ENCODE data around the gene KRT77. TPM values are rescaled to one million over a fixed set of nuclear protein-coding genes. Genes with fewer than 3 reads are reported as not detected.

Gene KRT77
- total and polyA plus RNA-seq, 2 experiments from 2014 or later, result not detected

GRCh38 chr12:52726451-52726850 is 23.1 kb upstream of the KRT77 start:
- Histone ChIP-seq H3K4me2 (no peak overlapping the region), H2AFZ (no peak overlapping the region), H3K27me3 (ENCODE audit: insufficient read depth) (no peaks in the 10 kb centered on the region), H3K36me3 (ENCODE audit: insufficient read depth) (no peaks in the 10 kb centered on the region), H3K4me1 (ENCODE audit: insufficient read depth) (no peaks in the 10 kb centered on the region), H3K79me2 (replicated peaks; ENCODE audit: insufficient read depth) (no peaks in the 10 kb centered on the region), H3K27ac (ENCODE audit: low read depth) (no peak overlapping the region), H3F3A (replicated peaks; ENCODE audit: low read depth) (no peaks in the 10 kb centered on the region), H3K4me3 (no peak overlapping the region), H3K9me2 (ENCODE audit: insufficient read depth) (peaks cover 5% of the 10 kb centered on the region), H4K20me1 (replicated peaks; ENCODE audit: insufficient read depth) (no peaks in the 10 kb centered on the region)
- H3K4me1 Mint-ChIP-seq, result no peaks in the 10 kb centered on the region
- H3K9me3 Mint-ChIP-seq, result peaks cover 7% of the 10 kb centered on the region
- peaks cover 8% of the 10 kb centered on the region for H3K27me3 Mint-ChIP-seq (ENCODE audit: insufficient read depth, low read depth, poor library complexity)
- no peaks in the 10 kb centered on the region for H3K36me3 Mint-ChIP-seq (ENCODE audit: low read depth)
- H3K4me3 Mint-ChIP-seq, result no peak overlapping the region
- ATAC-seq (no peak), DNase-seq (ENCODE audit: low spot score) (no peak)
- no peak overlapping the region for H3K27ac Mint-ChIP-seq
- no peak for TF ChIP-seq EZH2 (IDR thresholded peaks at IDR 0.05; ENCODE audit: low read depth, unreplicated experiment)
- no peak for TF ChIP-seq CREB1 (CRISPR knock-in tag; IDR thresholded peaks at IDR 0.05; ENCODE audit: low read depth)
- no peak for TF ChIP-seq ETS1 (IDR thresholded peaks at IDR 0.05)
- no peak for TF ChIP-seq CTCF (conservative IDR thresholded peaks at IDR 0.05; ENCODE audit: low read depth in 2 of 2)
- TF ChIP-seq NANOG (IDR thresholded peaks at IDR 0.05; ENCODE audit: borderline replicate concordance), result no peak
- no peak for TF ChIP-seq EZH2phosphoT487 (IDR thresholded peaks at IDR 0.05; ENCODE audit: unreplicated experiment)
- TF ChIP-seq ZNF331 (CRISPR knock-in tag; IDR thresholded peaks at IDR 0.05; ENCODE audit: low read depth), result no peak

GRCh38 chr12:52724384-52724783 is 21.1 kb upstream of the KRT77 start:
- H3K27ac ChIP-seq (ENCODE audit: low read depth), result no peak overlapping the region
- no peak for TF ChIP-seq POLR2AphosphoS5 (IDR thresholded peaks at IDR 0.05; ENCODE audit: low read depth)
- TF ChIP-seq ETS1 (IDR thresholded peaks at IDR 0.05), result no peak
- no peak for TF ChIP-seq ZNF114 (CRISPR knock-in tag; IDR thresholded peaks at IDR 0.05)
- TF ChIP-seq CREB1 (CRISPR knock-in tag; IDR thresholded peaks at IDR 0.05; ENCODE audit: low read depth), result no peak
- no peak for TF ChIP-seq EZH2 (IDR thresholded peaks at IDR 0.05; ENCODE audit: low read depth, unreplicated experiment)
- TF ChIP-seq NANOG (IDR thresholded peaks at IDR 0.05; ENCODE audit: borderline replicate concordance), result no peak
- no peaks in the 10 kb centered on the region for H4K20me1 ChIP-seq (replicated peaks; ENCODE audit: insufficient read depth)
- H3K27me3 ChIP-seq (ENCODE audit: insufficient read depth), result no peaks in the 10 kb centered on the region
- Mint-ChIP-seq H3K36me3 (ENCODE audit: low read depth) (no peaks in the 10 kb centered on the region), H3K4me1 (no peaks in the 10 kb centered on the region), H3K4me3 (no peak overlapping the region), H3K9me3 (no peaks in the 10 kb centered on the region; the same call in 2 of the 3 replicates), H3K27ac (no peak overlapping the region), H3K27me3 (ENCODE audit: insufficient read depth, low read depth, poor library complexity) (no peaks in the 10 kb centered on the region)
- H2AFZ ChIP-seq, result no peak overlapping the region
- H3K4me3 ChIP-seq, result no peak overlapping the region
- no peaks in the 10 kb centered on the region for H3F3A ChIP-seq (replicated peaks; ENCODE audit: low read depth)
- no peaks in the 10 kb centered on the region for H3K79me2 ChIP-seq (replicated peaks; ENCODE audit: insufficient read depth)
- no peak for DNase-seq (ENCODE audit: low spot score)
- H3K4me2 ChIP-seq, result no peak overlapping the region
- no peak for ATAC-seq
- no peaks in the 10 kb centered on the region for H3K4me1 ChIP-seq (ENCODE audit: insufficient read depth)
- no peaks in the 10 kb centered on the region for H3K36me3 ChIP-seq (ENCODE audit: insufficient read depth)
- no peaks in the 10 kb centered on the region; the same call in none of the 2 replicates for H3K9me2 ChIP-seq (ENCODE audit: insufficient read depth)

Data from GM23338 (cell line).